GM23338 (cell line): Measurements from ENCODE around the gene OR2D3. TPM values are rescaled to one million over a fixed set of nuclear protein-coding genes. Genes with fewer than 3 reads are reported as not detected.
"Not testable (repeated sequence)": the region's sequence is repeated elsewhere in the genome, so short reads cannot be mapped to it uniquely, and the experiment has no call there.

Experiments
- ATAC-seq: fragments of 200-7000 bp; cut with Tn5 transposase; 3 replicates; pipeline ENCODE4 v1.9.1; 2020
- DNase-seq: peaks from one replicate; pipeline ENCODE4 v3.0.0-alpha.2; 2015; ENCODE audit warnings: low spot score
- H2AFZ ChIP-seq: fragments of 200-600 bp; sonication (generic); 2 replicates; pipeline ENCODE4 v1.8.0; 2016; ENCODE audit warnings: antibody characterized with exemption, mild to moderate bottlenecking, moderate library complexity
- H3F3A ChIP-seq: fragments of 200-600 bp; sonication (generic); replicated peaks from 2 replicates; pipeline ENCODE4 v1.8.0; 2017; ENCODE audit warnings: antibody characterized with exemption, mixed run types, low read depth
- H3K27ac ChIP-seq: fragments of 200-600 bp; sonication (generic); 2 replicates; pipeline ENCODE4 v1.6.1; 2016; ENCODE audit warnings: low read depth
- H3K27me3 ChIP-seq: fragments of 200-600 bp; sonication (generic); 2 replicates; pipeline ENCODE4 v1.8.0; 2016; ENCODE audit warnings: mild to moderate bottlenecking, mixed run types, moderate library complexity; ENCODE audit not compliant: insufficient read depth
- H3K36me3 ChIP-seq: fragments of 200-600 bp; sonication (generic); 2 replicates; pipeline ENCODE4 v1.8.0; 2016; ENCODE audit warnings: mild to moderate bottlenecking; ENCODE audit not compliant: insufficient read depth
- H3K4me1 ChIP-seq: fragments of 200-600 bp; sonication (generic); 2 replicates; pipeline ENCODE4 v1.8.0; 2016; ENCODE audit warnings: mild to moderate bottlenecking, moderate library complexity; ENCODE audit not compliant: insufficient read depth
- H3K4me2 ChIP-seq: fragments of 200-600 bp; sonication (generic); 2 replicates; pipeline ENCODE4 v1.7.1; 2017; ENCODE audit warnings: mixed run types
- H3K4me3 ChIP-seq: fragments of 200-600 bp; sonication (generic); 2 replicates; pipeline ENCODE4 v1.6.1; 2016; ENCODE audit warnings: mixed run types
- H3K79me2 ChIP-seq: fragments of 200-600 bp; sonication (generic); replicated peaks from 2 replicates; pipeline ENCODE4 v1.8.0; 2017; ENCODE audit warnings: mild to moderate bottlenecking; ENCODE audit not compliant: insufficient read depth
- H3K9me2 ChIP-seq: fragments of 200-600 bp; sonication (generic); 2 replicates; pipeline ENCODE4 v1.8.0; 2017; ENCODE audit not compliant: insufficient read depth
- H4K20me1 ChIP-seq: fragments of 200-600 bp; sonication (generic); replicated peaks from 2 replicates; pipeline ENCODE4 v1.8.0; 2017; ENCODE audit warnings: mild to moderate bottlenecking; ENCODE audit not compliant: insufficient read depth
- H3K27ac Mint-ChIP-seq: 2 replicates; pipeline ENCODE4 v1.8.0; 2020; ENCODE audit warnings: inconsistent platforms, mild to moderate bottlenecking, moderate library complexity, mixed read lengths
- H3K27me3 Mint-ChIP-seq: 3 replicates; pipeline ENCODE4 v1.8.0; 2022; ENCODE audit warnings: low read depth, mild to moderate bottlenecking, moderate library complexity, mixed read lengths, inconsistent platforms; ENCODE audit not compliant: insufficient read depth, poor library complexity
- H3K36me3 Mint-ChIP-seq: 3 replicates; pipeline ENCODE4 v1.8.0; 2021; ENCODE audit warnings: low read depth, mild to moderate bottlenecking, inconsistent platforms, moderate library complexity, mixed read lengths
- H3K4me1 Mint-ChIP-seq: 3 replicates; pipeline ENCODE4 v1.8.0; 2020; ENCODE audit warnings: mild to moderate bottlenecking, inconsistent platforms, mixed read lengths
- H3K4me3 Mint-ChIP-seq: 3 replicates; pipeline ENCODE4 v1.8.0; 2021; ENCODE audit warnings: moderate library complexity, mild to moderate bottlenecking, inconsistent platforms, mixed read lengths
- H3K9me3 Mint-ChIP-seq: 3 replicates; pipeline ENCODE4 v1.8.0; 2020; ENCODE audit warnings: moderate library complexity, mild to moderate bottlenecking, inconsistent platforms, mixed read lengths
- CREB1 ChIP-seq: fragments of 250-450 bp; sonication (Bioruptor Pico); IDR thresholded peaks from 2 replicates; pipeline ENCODE4 v1.5.0; 2020; ENCODE audit warnings: low read depth, mild to moderate bottlenecking, moderate library complexity
- ETS1 ChIP-seq: IDR thresholded peaks from 2 replicates; pipeline ENCODE4 v1.6.1; 2016; ENCODE audit warnings: antibody characterized with exemption
- EZH2 ChIP-seq: fragments of 200-600 bp; sonication (generic); IDR thresholded peaks from one replicate; pipeline ENCODE4 v1.8.0; 2017; ENCODE audit warnings: antibody characterized with exemption, mild to moderate bottlenecking, low read depth; ENCODE audit not compliant: unreplicated experiment
- EZH2phosphoT487 ChIP-seq: fragments of 200-600 bp; sonication (generic); IDR thresholded peaks from one replicate; pipeline ENCODE4 v1.8.1; 2018; ENCODE audit warnings: antibody characterized with exemption; ENCODE audit not compliant: unreplicated experiment
- JUNB ChIP-seq: IDR thresholded peaks from one replicate; pipeline ENCODE4 v1.6.1; 2016; ENCODE audit warnings: antibody characterized with exemption; ENCODE audit not compliant: unreplicated experiment
- NANOG ChIP-seq: IDR thresholded peaks from 2 replicates; pipeline ENCODE4 v1.6.1; 2016; ENCODE audit warnings: antibody characterized with exemption, borderline replicate concordance
- REST ChIP-seq: IDR thresholded peaks from one replicate; pipeline ENCODE4 v1.6.1; 2018; ENCODE audit warnings: antibody characterized with exemption; ENCODE audit not compliant: unreplicated experiment
- STAT1 ChIP-seq: IDR thresholded peaks from one replicate; pipeline ENCODE4 v1.6.1; 2016; ENCODE audit warnings: antibody characterized with exemption; ENCODE audit not compliant: unreplicated experiment
- ZNF114 ChIP-seq: fragments of 250-450 bp; sonication (Bioruptor Pico); IDR thresholded peaks from 2 replicates; pipeline ENCODE4 v1.5.0; 2020; ENCODE audit warnings: mild to moderate bottlenecking, moderate library complexity
- ZNF331 ChIP-seq: fragments of 250-450 bp; sonication (Bioruptor Pico); IDR thresholded peaks from 2 replicates; pipeline ENCODE4 v1.5.0; 2020; ENCODE audit warnings: low read depth, mild to moderate bottlenecking, moderate library complexity
- ZNF462 ChIP-seq: fragments of 250-450 bp; sonication (Bioruptor Pico); IDR thresholded peaks from 2 replicates; pipeline ENCODE4 v1.5.0; 2020; ENCODE audit warnings: mild to moderate bottlenecking, moderate library complexity
- polyA plus RNA-seq: library from polyadenylated mRNA; unstranded; fragments of >200 nt; fragmentation: Nextera tagmentation; extraction: Ambion mirVana; gene quantifications from 2 replicates; pipeline ENCODE4 v1.2.1, GENCODE V29; 2016
- total RNA-seq: library from RNA; depleted of rRNA; stranded (reverse); fragments of >200 nt; shearing (Covaris generic); gene quantifications from 2 replicates; pipeline ENCODE4 v1.2.3, GENCODE V29; 2014

The OR2D3 gene
- total and polyA plus RNA-seq, 2 experiments from 2014 or later: 0.65 TPM; not detected in 1

GRCh38 chr11:6882751-6883150 is 38.1 kb upstream of the OR2D3 start (continued):
- TF ChIP-seq ZNF462 (CRISPR knock-in tag): no peak

- not testable (repeated sequence) for H3K4me1 ChIP-seq, H3K27me3 ChIP-seq, H3K36me3 ChIP-seq, H3K27me3 Mint-ChIP-seq, H3K4me1 Mint-ChIP-seq, DNase-seq, H3K9me3 Mint-ChIP-seq, H3K27ac Mint-ChIP-seq, H3K4me3 Mint-ChIP-seq, H3K27ac ChIP-seq, H3K4me3 ChIP-seq, H3K36me3 Mint-ChIP-seq, H3K9me2 ChIP-seq, H3K79me2 ChIP-seq, H2AFZ ChIP-seq, H3K4me2 ChIP-seq, H3F3A ChIP-seq, H4K20me1 ChIP-seq, ATAC-seq
Observed at GRCh38 chr11:6887711-6888110, 33.1 kb upstream of the OR2D3 start.

- Mint-ChIP-seq H3K4me1 (no peaks in the 10 kb centered on the region), H3K36me3 (no peaks in the 10 kb centered on the region), H3K9me3 (no peaks in the 10 kb centered on the region; the same call in 1 of the 3 replicates), H3K27ac (no peak overlapping the region), H3K27me3 (no peaks in the 10 kb centered on the region), H3K4me3 (no peak overlapping the region)
- Histone ChIP-seq H4K20me1 (no peaks in the 10 kb centered on the region), H3K4me1 (peaks cover 2% of the 10 kb centered on the region; the same call in 1 of the 2 replicates), H3K36me3 (no peaks in the 10 kb centered on the region), H3K79me2 (no peaks in the 10 kb centered on the region), H3F3A (no peaks in the 10 kb centered on the region), H3K4me2 (no peak overlapping the region), H3K9me2 (no peaks in the 10 kb centered on the region), H3K4me3 (no peak overlapping the region), H3K27me3 (no peaks in the 10 kb centered on the region), H3K27ac (no peak overlapping the region), H2AFZ (no peak overlapping the region)
- ATAC-seq: no peak
- no peak for DNase-seq
- no peak for TF ChIP-seq ZNF331 (CRISPR knock-in tag)
- no peak for TF ChIP-seq JUNB
- TF ChIP-seq EZH2: no peak
- TF ChIP-seq ZNF114 (CRISPR knock-in tag): no peak
- TF ChIP-seq EZH2phosphoT487: no peak
- no peak for TF ChIP-seq STAT1
- TF ChIP-seq CREB1: no peak
- TF ChIP-seq REST: no peak
- TF ChIP-seq NANOG: no peak
- no peak for TF ChIP-seq ETS1
Observed at GRCh38 chr11:6888830-6889229, 32.0 kb upstream of the OR2D3 start.
